H9 (cell line): Measurements from ENCODE around the gene PLAAT1. TPM values are rescaled to one million over a fixed set of nuclear protein-coding genes. Genes with fewer than 3 reads are reported as not detected.

Experiments
- DNase-seq: peaks from one replicate; pipeline ENCODE4 v3.0.0-alpha.2; 2017
- H2AFZ ChIP-seq: one replicate; pipeline ENCODE4 v1.6.1; 2013; ENCODE audit warnings: mild to moderate bottlenecking, low read length, control low read depth, moderate library complexity
- H2AK5ac ChIP-seq: 2 replicates; pipeline ENCODE4 v1.6.1; 2013; ENCODE audit warnings: low read length, control low read depth, mixed read lengths; ENCODE audit not compliant: insufficient read length
- H2BK120ac ChIP-seq: one replicate; pipeline ENCODE4 v1.6.1; 2013; ENCODE audit warnings: low read depth, mild to moderate bottlenecking, low read length, control low read depth, inconsistent platforms; ENCODE audit not compliant: poor library complexity, severe bottlenecking
- H2BK12ac ChIP-seq: 2 replicates; pipeline ENCODE4 v1.6.1; 2013; ENCODE audit warnings: low read length, control low read depth, mixed read lengths, low read depth; ENCODE audit not compliant: insufficient read length
- H2BK15ac ChIP-seq: 2 replicates; pipeline ENCODE4 v1.6.1; 2013; ENCODE audit warnings: low read depth, low read length, control low read depth
- H2BK20ac ChIP-seq: one replicate; pipeline ENCODE4 v1.6.1; 2013; ENCODE audit warnings: low read depth, mild to moderate bottlenecking, low read length, control low read depth, inconsistent platforms; ENCODE audit not compliant: poor library complexity, severe bottlenecking
- H2BK5ac ChIP-seq: 2 replicates; pipeline ENCODE4 v1.6.1; 2013; ENCODE audit warnings: low read length, control low read depth, mixed read lengths; ENCODE audit not compliant: insufficient read length
- H3K14ac ChIP-seq: 2 replicates; pipeline ENCODE4 v1.6.1; 2013; ENCODE audit warnings: low read length, control low read depth; ENCODE audit not compliant: insufficient read depth
- H3K18ac ChIP-seq: 2 replicates; pipeline ENCODE4 v1.6.1; 2013; ENCODE audit warnings: low read depth, mild to moderate bottlenecking, mixed read lengths, low read length, control low read depth; ENCODE audit not compliant: insufficient read length
- H3K23ac ChIP-seq: 2 replicates; pipeline ENCODE4 v1.6.1; 2013; ENCODE audit warnings: low read length, control low read depth, mixed read lengths, low read depth; ENCODE audit not compliant: insufficient read length
- H3K23me2 ChIP-seq: 2 replicates; pipeline ENCODE4 v1.6.1; 2013; ENCODE audit warnings: low read depth, mild to moderate bottlenecking, mixed read lengths, low read length, control low read depth; ENCODE audit not compliant: insufficient read length, poor library complexity, severe bottlenecking
- H3K27ac ChIP-seq: 2 replicates; pipeline ENCODE4 v1.5.1; 2013; ENCODE audit warnings: low read length, control low read depth, mixed read lengths, low read depth; ENCODE audit not compliant: insufficient read length
- H3K27me3 ChIP-seq: 2 replicates; pipeline ENCODE4 v1.6.1; 2013; ENCODE audit warnings: low read length, control low read depth, inconsistent platforms; ENCODE audit not compliant: insufficient read depth
- H3K4ac ChIP-seq: 2 replicates; pipeline ENCODE4 v1.6.1; 2013; ENCODE audit warnings: low read depth, mild to moderate bottlenecking, control low read depth, inconsistent platforms, low read length, moderate library complexity
- H3K4me1 ChIP-seq: 2 replicates; pipeline ENCODE4 v1.6.1; 2013; ENCODE audit warnings: low read length, control low read depth, inconsistent platforms; ENCODE audit not compliant: insufficient read depth
- H3K4me2 ChIP-seq: 2 replicates; pipeline ENCODE4 v1.6.1; 2013; ENCODE audit warnings: low read length, control low read depth, mixed read lengths; ENCODE audit not compliant: insufficient read length, insufficient read depth
- H3K56ac ChIP-seq: 2 replicates; pipeline ENCODE4 v1.6.1; 2013; ENCODE audit warnings: low read depth, mild to moderate bottlenecking, mixed read lengths, low read length, control low read depth; ENCODE audit not compliant: insufficient read length
- H3K79me1 ChIP-seq: 2 replicates; pipeline ENCODE4 v1.6.1; 2013; ENCODE audit warnings: low read depth, mild to moderate bottlenecking, moderate library complexity, low read length, control low read depth, inconsistent platforms; ENCODE audit not compliant: insufficient read depth, poor library complexity, severe bottlenecking
- H3K79me2 ChIP-seq: 2 replicates; pipeline ENCODE4 v1.6.1; 2013; ENCODE audit warnings: low read length, control low read depth, inconsistent platforms; ENCODE audit not compliant: insufficient read depth
- H3K9ac ChIP-seq: 2 replicates; pipeline ENCODE4 v1.6.1; 2013; ENCODE audit warnings: low read length, control low read depth, mixed read lengths; ENCODE audit not compliant: insufficient read length; ENCODE audit errors: extremely low read depth
- H3K9me3 ChIP-seq: one replicate; pipeline ENCODE4 v1.6.1; 2013; ENCODE audit warnings: low read depth, low read length, inconsistent platforms; ENCODE audit not compliant: control insufficient read depth
- H3T11ph ChIP-seq: one replicate; pipeline ENCODE4 v1.6.1; 2013; ENCODE audit warnings: mild to moderate bottlenecking, low read length, control low read depth, inconsistent platforms
- H4K20me1 ChIP-seq: one replicate; pipeline ENCODE4 v1.6.1; 2013; ENCODE audit not compliant: control insufficient read depth, insufficient read length, insufficient read depth
- H4K5ac ChIP-seq: 2 replicates; pipeline ENCODE4 v1.6.1; 2013; ENCODE audit warnings: low read depth, mild to moderate bottlenecking, mixed read lengths, low read length, control low read depth; ENCODE audit not compliant: insufficient read length
- H4K8ac ChIP-seq: replicated peaks from 2 replicates; pipeline ENCODE4 v1.6.1; 2013; ENCODE audit warnings: low read length, control low read depth, mixed read lengths, low read depth; ENCODE audit not compliant: insufficient read length
- H4K91ac ChIP-seq: 2 replicates; pipeline ENCODE4 v1.6.1; 2013; ENCODE audit warnings: low read depth, mild to moderate bottlenecking, moderate library complexity, mixed read lengths, low read length, control low read depth; ENCODE audit not compliant: insufficient read length
- H3K27ac Mint-ChIP-seq, 3 experiments: 2 replicates in 2 of 3; 3 replicates in 1 of 3; pipeline ENCODE4 v1.8.0; 2020 to 2021; ENCODE audit warnings: mixed read lengths in 3 of 3, mild to moderate bottlenecking in 1 of 3, moderate library complexity in 1 of 3
- H3K27me3 Mint-ChIP-seq: 2 replicates; pipeline ENCODE4 v1.8.0; 2021; ENCODE audit warnings: low read depth, mild to moderate bottlenecking, moderate library complexity, mixed read lengths
- H3K36me3 Mint-ChIP-seq, 3 experiments: 2 replicates in 2 of 3; 3 replicates in 1 of 3; pipeline ENCODE4 v1.8.0; 2020 to 2021; ENCODE audit warnings: low read depth in 3 of 3, mixed read lengths in 3 of 3; ENCODE audit not compliant: insufficient read depth in 1 of 3
- H3K4me1 Mint-ChIP-seq, 2 experiments: 2 replicates each; pipeline ENCODE4 v1.8.0; 2020; ENCODE audit warnings: mixed read lengths in 2 of 2
- H3K4me3 Mint-ChIP-seq, 2 experiments: 2 replicates in 1 of 2; 3 replicates in 1 of 2; pipeline ENCODE4 v1.8.0; 2020 to 2021; ENCODE audit warnings: mild to moderate bottlenecking in 2 of 2, mixed read lengths in 2 of 2, moderate library complexity in 1 of 2
- H3K9me3 Mint-ChIP-seq, 2 experiments: 2 replicates in 1 of 2; 3 replicates in 1 of 2; pipeline ENCODE4 v1.8.0; 2020; ENCODE audit warnings: mild to moderate bottlenecking in 2 of 2, mixed read lengths in 2 of 2, moderate library complexity in 1 of 2
- CTCF ChIP-seq: fragments of 200-600 bp; sonication (generic); conservative IDR thresholded peaks from 3 replicates; pipeline ENCODE4 v1.8.0; 2021; ENCODE audit warnings: antibody characterized with exemption, mild to moderate bottlenecking
- WGBS: extraction: QIAGEN DNeasy Blood & Tissue Kit; methylation state at CpG from one replicate; pipeline ENCODE4 v1.1.7; 2013; ENCODE audit warnings: missing lambda C conversion rate, low lambda C conversion rate, mixed read lengths; ENCODE audit not compliant: insufficient read length; ENCODE audit errors: extremely low coverage; 5-methylcytosine and 5-hydroxymethylcytosine counted together
- total RNA-seq: library from RNA; stranded (reverse); gene quantifications from 2 replicates; pipeline ENCODE4 v1.2.1, GENCODE V29; 2021

The PLAAT1 gene
- total RNA-seq, 1 experiment from 2014 or later: 4.4 TPM

GRCh38 chr3:193262707-193263106, 21.7 kb downstream of the PLAAT1 start:
- Mint-ChIP-seq H3K27ac (no peak overlapping the region), H3K36me3 (peaks cover 0 to 7% (median 0%) of the 10 kb centered on the region in 3 experiments; a peak in 4 of 7 replicates), H3K27me3 (no peaks in the 10 kb centered on the region), H3K4me1 (no peaks in the 10 kb centered on the region), H3K9me3 (no peaks in the 10 kb centered on the region), H3K4me3 (no peak overlapping the region)
- no peaks in the 10 kb centered on the region for H3K4me1 ChIP-seq
- H3K14ac ChIP-seq: no peak overlapping the region
- no CpG with 5 or more reads among the region's 5 CpGs for WGBS
- H2BK20ac ChIP-seq: no peak overlapping the region
- H3T11ph ChIP-seq: no peak overlapping the region
- no peak for DNase-seq
- H4K5ac ChIP-seq: no peak overlapping the region
- H2BK15ac ChIP-seq: no peak overlapping the region
- H2BK120ac ChIP-seq: no peak overlapping the region
- no peak overlapping the region for H4K8ac ChIP-seq
- no peak overlapping the region for H3K27ac ChIP-seq
- no peak overlapping the region for H4K91ac ChIP-seq
- no peaks in the 10 kb centered on the region for H3K9me3 ChIP-seq
- H3K4ac ChIP-seq: no peak overlapping the region
- H3K18ac ChIP-seq: no peak overlapping the region
- H3K9ac ChIP-seq: no peak overlapping the region
- H3K79me2 ChIP-seq: no peaks in the 10 kb centered on the region
- no peak overlapping the region for H3K56ac ChIP-seq
- no peak overlapping the region for H2AK5ac ChIP-seq
- no peaks in the 10 kb centered on the region for H3K27me3 ChIP-seq
- no peak overlapping the region for H2BK12ac ChIP-seq
- H3K23ac ChIP-seq: no peak overlapping the region
- no peak overlapping the region for H2BK5ac ChIP-seq
- H3K4me2 ChIP-seq: no peak overlapping the region
- H4K20me1 ChIP-seq: no peaks in the 10 kb centered on the region
- no peaks in the 10 kb centered on the region for H3K23me2 ChIP-seq
- no peak; the same call in 1 of the 3 replicates for TF ChIP-seq CTCF
- H2AFZ ChIP-seq: no peak overlapping the region
- no peaks in the 10 kb centered on the region for H3K79me1 ChIP-seq
